GM23338 (cell line): ENCODE measurements around the gene CNDP1.

Experiments used
- CTCF ChIP-seq, 2 experiments: fragments of 200-600 bp in 1 of 2; sonication (generic) in 1 of 2; conservative IDR thresholded peaks; 2 replicates each; pipeline versions ENCODE4 v1.5.1 to v1.6.1; 2016 to 2017; ENCODE audit warnings: antibody characterized with exemption in 2 of 2, low read depth in 2 of 2, mild to moderate bottlenecking in 2 of 2, moderate library complexity in 1 of 2
- POLR2AphosphoS5 ChIP-seq: IDR thresholded peaks from 2 replicates; pipeline ENCODE4 v1.6.1; 2016; ENCODE audit warnings: antibody characterized with exemption, low read depth

- no peak for TF ChIP-seq POLR2AphosphoS5
- TF ChIP-seq CTCF (conservative IDR thresholded peaks at IDR 0.05; ENCODE audit: low read depth in 2 of 2) = no peak
These were observed 32.9 kb upstream of the CNDP1 start for GRCh38 chr18:74501386-74501785.
